Epithelial cell of proximal tubule (primary cell): ENCODE measurements around the gene TBRG1. TPM values are rescaled to one million over a fixed set of nuclear protein-coding genes. Genes with fewer than 3 reads are reported as not detected.

ENCODE experiments used
- DNase-seq: peaks from one replicate; pipeline ENCODE4 v3.0.0-alpha.2; 2011; ENCODE audit warnings: low read depth
- H3K4me3 ChIP-seq: 2 replicates; pipeline ENCODE4 v1.5.1; 2011; ENCODE audit warnings: low read depth, mild to moderate bottlenecking, low read length
- total RNA-seq: library from RNA; depleted of rRNA; stranded (reverse); fragments of >200 nt; gene quantifications from 2 replicates; pipeline ENCODE4 v1.2.3, GENCODE V29; 2015
- TF ChIP-seq, protein P1 (sequence below): conservative IDR thresholded peaks from 2 replicates; pipeline ENCODE4 v1.5.1; 2012; ENCODE audit warnings: low read depth, mild to moderate bottlenecking, low read length

TBRG1 gene
- total RNA-seq, 1 donor from 2014 or later: 12.6 TPM

DNA sequence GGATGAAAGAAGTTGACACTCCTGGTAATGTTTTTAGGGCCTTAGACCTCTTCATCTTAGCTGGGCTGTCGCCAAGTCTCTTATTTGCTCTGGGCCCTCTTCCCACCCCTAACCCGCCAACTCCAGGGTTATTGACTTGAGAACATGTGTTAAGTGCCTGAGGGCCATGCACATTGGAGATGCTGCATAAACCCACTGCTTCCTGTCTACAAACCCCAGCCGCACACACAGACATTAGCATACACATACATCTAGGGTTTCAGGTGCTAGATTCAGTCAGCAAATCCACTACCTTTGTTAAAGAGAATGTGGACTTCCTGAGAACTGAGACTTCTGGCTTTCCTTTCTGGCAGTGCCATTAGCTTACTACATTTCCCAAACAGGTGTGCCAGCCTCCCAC is 10.6 kb upstream of the TBRG1 start:
- no peak for DNase-seq
- no peak overlapping the region for H3K4me3 ChIP-seq
- TF ChIP-seq, protein P1, sequence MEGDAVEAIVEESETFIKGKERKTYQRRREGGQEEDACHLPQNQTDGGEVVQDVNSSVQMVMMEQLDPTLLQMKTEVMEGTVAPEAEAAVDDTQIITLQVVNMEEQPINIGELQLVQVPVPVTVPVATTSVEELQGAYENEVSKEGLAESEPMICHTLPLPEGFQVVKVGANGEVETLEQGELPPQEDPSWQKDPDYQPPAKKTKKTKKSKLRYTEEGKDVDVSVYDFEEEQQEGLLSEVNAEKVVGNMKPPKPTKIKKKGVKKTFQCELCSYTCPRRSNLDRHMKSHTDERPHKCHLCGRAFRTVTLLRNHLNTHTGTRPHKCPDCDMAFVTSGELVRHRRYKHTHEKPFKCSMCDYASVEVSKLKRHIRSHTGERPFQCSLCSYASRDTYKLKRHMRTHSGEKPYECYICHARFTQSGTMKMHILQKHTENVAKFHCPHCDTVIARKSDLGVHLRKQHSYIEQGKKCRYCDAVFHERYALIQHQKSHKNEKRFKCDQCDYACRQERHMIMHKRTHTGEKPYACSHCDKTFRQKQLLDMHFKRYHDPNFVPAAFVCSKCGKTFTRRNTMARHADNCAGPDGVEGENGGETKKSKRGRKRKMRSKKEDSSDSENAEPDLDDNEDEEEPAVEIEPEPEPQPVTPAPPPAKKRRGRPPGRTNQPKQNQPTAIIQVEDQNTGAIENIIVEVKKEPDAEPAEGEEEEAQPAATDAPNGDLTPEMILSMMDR: no peak

DNA sequence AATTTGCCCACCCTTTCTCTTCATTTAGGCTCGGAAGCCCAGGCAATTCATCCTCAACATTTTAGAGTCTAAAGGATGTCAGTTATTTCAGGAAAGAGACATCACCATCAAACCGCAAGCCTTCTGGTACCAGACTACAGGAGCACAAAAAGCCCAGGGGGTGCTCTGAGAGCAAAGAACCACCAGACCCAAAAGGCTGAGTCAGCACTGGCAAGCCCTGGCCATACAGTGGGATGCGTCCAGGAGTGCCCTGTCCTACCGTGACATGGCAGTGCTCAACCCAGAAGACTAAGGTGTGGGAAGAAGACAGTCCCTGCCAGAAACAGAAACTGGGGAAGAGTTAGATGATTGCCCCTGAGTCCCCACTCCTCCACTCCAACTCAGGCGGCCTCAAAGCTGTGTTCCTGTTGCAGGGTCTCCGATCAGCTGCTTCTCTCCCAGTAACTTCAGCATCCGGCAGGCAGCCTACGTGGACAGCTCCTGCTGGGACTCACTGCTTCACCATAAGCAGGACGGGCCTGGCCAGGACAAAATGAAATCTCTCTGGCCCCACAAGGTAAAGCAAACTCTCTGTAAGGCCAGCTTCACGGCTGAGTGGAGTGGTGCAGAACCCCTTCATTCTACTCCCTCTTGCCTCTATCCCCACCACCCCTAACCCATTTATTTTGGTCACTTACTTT is 10.0 kb upstream of the TBRG1 start:
- DNase-seq: no peak
- no peak overlapping the region for H3K4me3 ChIP-seq
- TF ChIP-seq, protein P1: no peak

DNA sequence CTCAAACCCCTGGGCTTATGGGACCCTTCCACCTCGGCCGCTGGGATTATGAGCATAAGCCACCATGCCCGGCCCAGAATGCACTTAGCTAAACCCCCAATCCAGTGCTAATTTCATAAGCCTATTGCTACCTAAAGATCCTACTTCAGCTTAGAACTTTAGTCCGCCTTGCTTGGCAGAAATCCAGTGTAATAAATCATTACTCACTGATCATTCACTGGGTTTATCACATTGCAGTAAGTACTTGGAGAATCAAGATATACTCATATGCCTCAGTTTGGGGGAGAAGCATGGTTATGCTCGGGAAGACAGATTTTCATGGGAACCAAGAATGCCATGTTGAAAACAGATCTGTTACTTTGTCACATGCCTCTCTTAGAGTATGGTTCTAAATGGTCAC is 3.8 kb upstream of the TBRG1 start:
- no peak overlapping the region for H3K4me3 ChIP-seq
- TF ChIP-seq, protein P1: no peak
- no peak for DNase-seq

GRCh38 chr11:124623861-124624525 is 1.3 kb downstream of the TBRG1 start:
- H3K4me3 ChIP-seq: peak overlapping the region; percentile 91
- TF ChIP-seq, protein P1: no peak
- DNase-seq: no peak

GRCh38 chr11:124625504-124626168 is 3.0 kb downstream of the TBRG1 start:
- TF ChIP-seq, protein P1: no peak
- no peak for DNase-seq
- no peak overlapping the region for H3K4me3 ChIP-seq

DNA sequence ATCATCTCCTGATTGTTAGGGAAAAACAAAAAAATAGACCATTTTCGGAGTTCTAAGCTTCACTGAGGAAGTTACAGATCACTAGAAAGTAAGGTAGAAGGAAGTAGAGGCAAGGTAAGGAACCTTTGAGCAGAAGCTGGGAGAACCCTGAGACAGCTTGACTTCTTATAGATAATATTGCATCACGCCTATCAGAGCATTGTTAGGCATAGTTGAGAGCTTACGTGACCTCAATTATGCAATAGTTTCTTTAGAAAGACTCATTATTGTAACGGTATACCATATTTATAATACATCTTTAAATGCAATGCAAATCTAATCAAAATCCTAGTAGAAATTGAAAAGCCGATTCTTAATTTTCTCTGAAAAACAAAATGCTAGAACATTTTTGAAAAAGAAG is 4.9 kb downstream of the TBRG1 start:
- TF ChIP-seq, protein P1: no peak
- H3K4me3 ChIP-seq: no peak overlapping the region
- no peak for DNase-seq
